ENCODE results near the gene PSG7. TPM values are rescaled to one million over a fixed set of nuclear protein-coding genes. Genes with fewer than 3 reads are reported as not detected.

The PSG7 gene
- total RNA-seq, 1 experiment from 2014 or later = not detected

Other genes starting within 250 kb of the PSG7 start
- gene PSG3, start 196.7 kb downstream of the PSG7 start, total RNA-seq (2021) = not detected in 2 replicates
- gene PSG8, start 171.5 kb downstream of the PSG7 start, total RNA-seq (2021) = 0.26 TPM in 1 of 2 replicates, not detected in the other
- gene PSG1, start 57.5 kb downstream of the PSG7 start, total RNA-seq (2021) = 0.72 TPM in 1 of 2 replicates, not detected in the other
- not detected in 2 replicates for gene PSG6, start 19.3 kb downstream of the PSG7 start, total RNA-seq (2021)
- gene PSG11, start 89.3 kb upstream of the PSG7 start, total RNA-seq (2021) = not detected in 2 replicates
- gene PSG2, start 145.5 kb upstream of the PSG7 start, total RNA-seq (2021) = not detected in 2 replicates
- gene PSG5, start 249.3 kb upstream of the PSG7 start, total RNA-seq (2021) = 0.43 and 2.3 TPM in 2 replicates